Measurements from ENCODE around the gene RNU7-1.
A peak's percentile ranks its signal among the peaks of the same experiment; 100 is the strongest.

The RNU7-1 gene

DNA sequence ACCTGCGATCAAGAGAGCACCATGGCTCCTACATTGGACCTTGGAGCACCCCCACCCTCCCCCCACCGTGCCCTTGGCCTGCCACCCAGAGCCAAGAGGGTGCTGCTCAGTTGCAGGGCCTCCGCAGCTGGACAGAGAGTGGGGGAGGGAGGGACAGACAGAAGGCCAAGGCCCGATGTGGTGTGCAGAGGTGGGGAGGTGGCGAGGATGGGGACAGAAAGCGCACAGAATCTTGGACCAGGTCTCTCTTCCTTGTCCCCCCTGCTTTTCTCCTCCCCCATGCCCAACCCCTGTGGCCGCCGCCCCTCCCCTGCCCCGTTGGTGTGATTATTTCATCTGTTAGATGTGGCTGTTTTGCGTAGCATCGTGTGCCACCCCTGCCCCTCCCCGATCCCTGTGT lies 1.8 kb upstream of the RNU7-1 start:
- peak overlapping the region; percentile 96 for H3K27ac ChIP-seq
- TF ChIP-seq, protein P1, sequence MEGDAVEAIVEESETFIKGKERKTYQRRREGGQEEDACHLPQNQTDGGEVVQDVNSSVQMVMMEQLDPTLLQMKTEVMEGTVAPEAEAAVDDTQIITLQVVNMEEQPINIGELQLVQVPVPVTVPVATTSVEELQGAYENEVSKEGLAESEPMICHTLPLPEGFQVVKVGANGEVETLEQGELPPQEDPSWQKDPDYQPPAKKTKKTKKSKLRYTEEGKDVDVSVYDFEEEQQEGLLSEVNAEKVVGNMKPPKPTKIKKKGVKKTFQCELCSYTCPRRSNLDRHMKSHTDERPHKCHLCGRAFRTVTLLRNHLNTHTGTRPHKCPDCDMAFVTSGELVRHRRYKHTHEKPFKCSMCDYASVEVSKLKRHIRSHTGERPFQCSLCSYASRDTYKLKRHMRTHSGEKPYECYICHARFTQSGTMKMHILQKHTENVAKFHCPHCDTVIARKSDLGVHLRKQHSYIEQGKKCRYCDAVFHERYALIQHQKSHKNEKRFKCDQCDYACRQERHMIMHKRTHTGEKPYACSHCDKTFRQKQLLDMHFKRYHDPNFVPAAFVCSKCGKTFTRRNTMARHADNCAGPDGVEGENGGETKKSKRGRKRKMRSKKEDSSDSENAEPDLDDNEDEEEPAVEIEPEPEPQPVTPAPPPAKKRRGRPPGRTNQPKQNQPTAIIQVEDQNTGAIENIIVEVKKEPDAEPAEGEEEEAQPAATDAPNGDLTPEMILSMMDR (conservative IDR thresholded peaks at IDR 0.05): no peak

DNA sequence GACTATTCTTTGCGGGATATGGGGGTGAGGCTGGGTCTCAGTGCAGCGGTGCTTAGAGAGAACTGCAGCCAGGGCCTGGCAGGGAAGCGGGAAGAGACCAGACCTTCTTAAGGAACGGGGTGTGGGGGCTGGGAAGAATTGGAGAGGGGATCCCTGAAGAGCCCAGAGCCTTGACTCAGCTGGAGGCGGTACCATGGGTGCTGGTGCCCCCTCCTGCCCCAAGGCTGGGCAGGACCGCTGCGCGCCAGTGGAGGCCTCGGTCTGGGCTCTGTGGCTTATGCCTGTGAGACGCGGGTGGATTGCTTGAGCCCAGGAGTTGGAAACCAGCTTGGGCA lies 1.3 kb upstream of the RNU7-1 start:
- TF ChIP-seq, protein P1 (conservative IDR thresholded peaks at IDR 0.05): no peak
- H3K27ac ChIP-seq: peak overlapping the region; percentile 96

DNA sequence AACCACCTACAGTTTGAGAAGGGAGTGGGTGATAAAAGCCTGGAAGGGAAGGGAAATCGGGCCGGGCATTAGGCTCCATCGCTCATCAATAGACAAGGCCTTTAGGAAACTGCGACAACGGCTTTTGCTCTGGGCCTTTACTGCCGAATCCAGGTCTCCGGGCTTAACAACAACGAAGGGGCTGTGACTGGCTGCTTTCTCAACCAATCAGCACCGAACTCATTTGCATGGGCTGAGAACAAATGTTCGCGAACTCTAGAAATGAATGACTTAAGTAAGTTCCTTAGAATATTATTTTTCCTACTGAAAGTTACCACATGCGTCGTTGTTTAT lies 261 bp upstream of the RNU7-1 start:
- TF ChIP-seq, protein P1 (conservative IDR thresholded peaks at IDR 0.05): no peak

DNA sequence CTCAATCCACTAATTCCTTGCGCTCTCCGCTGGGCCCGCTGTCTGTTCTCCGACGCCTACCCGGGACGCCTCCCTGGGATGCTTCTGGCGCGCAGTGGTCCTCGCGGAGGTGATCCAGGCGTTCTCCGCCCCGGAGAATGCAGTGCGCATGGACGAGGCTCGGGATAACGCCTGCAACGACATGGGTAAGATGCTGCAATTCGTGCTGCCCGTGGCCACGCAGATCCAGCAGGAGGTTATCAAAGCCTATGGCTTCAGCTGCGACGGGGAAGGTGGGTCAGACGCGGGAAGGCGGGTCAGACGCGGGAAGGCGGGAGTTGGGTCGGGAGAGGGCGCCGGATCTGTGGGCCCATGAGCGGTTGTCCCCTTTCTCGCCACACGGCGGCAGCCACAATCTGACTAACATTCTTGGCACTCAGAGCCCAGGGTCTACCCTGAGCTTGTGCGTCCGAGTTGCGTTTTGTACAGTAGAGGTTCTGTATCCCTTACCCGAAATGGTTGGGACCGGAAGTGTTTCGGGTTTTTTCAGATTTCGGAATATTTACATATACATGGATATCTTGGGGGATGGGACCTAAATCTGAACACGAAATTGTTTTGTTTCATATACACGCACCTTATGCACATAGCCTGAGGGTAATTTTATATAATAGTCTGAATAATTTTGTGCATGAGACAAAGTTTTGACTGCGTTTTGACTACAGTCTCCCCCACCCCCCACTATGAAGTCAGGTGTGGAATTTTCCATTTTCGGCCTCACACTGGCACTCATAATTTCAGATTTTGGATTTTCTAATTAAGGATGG lies 968 bp downstream of the RNU7-1 start:
- H3K27ac ChIP-seq: peak overlapping the region; percentile 96
- TF ChIP-seq, protein P1 (conservative IDR thresholded peaks at IDR 0.05): peak; percentile 95

More for the DNA sequence above, 261 bp upstream of the RNU7-1 start:
- peak overlapping the region; percentile 96 for H3K27ac ChIP-seq

DNA sequence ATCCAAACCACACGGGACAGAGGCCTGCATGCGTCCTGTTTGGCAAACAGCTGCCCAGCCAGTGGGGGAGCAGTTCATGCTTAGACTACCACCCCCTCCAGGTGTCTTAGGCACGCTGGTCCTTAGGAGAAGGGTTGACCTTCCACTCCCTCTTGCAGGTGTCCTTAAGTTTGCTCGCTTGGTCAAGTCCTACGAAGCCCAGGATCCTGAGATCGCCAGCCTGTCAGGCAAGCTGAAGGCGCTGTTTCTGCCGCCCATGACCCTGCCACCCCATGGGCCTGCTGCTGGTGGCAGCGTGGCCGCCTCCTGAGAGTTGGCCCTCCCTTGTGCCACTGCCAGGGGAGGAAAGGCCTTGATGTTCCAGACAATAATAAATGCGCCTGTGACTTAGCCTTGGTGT lies 2.0 kb downstream of the RNU7-1 start:
- peak overlapping the region; percentile 96 for H3K27ac ChIP-seq
- TF ChIP-seq, protein P1 (conservative IDR thresholded peaks at IDR 0.05): no peak

DNA sequence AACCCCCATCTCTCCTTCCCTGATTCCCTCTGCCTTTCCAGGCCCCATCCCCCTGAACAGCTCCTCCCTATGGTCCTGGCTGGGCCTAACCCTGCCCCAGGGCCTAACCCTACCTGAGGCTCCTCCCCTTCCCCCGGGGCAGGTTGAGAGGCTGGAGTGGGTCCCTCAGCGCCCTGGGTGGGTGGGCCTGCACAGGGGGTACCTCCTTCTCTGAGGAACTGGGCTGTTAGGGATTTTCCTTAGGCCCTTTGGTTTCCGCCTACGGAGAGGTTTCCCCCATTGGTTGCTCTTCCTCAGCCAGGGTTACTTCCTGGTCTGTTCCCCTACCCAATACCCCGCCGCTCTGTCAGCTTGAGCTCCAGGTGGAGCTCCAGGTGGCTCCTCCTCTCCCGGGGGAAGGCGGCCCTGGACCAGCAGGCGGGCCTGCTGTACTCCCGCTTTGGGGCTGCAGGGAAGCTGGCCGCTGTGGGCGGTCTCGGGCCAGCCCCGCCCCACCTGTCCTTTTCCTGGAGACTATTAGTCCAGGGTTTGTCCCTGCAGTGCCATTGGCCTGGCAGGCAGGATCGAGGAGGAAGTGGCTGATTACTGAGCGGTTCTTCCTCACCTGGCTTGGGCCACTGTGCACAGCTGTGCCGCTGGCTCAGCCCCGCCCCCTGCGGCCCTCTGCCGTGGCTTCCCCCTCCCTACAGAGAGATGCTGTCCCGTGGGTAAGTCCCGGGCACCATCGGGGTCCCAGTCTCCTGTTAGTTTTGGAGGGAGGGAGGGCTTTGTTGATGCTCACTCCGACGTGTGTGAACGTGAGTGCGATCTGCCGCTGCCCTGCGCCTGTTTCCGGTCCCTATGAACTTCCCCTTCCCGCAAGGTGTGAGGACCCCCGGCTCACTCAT lies 2.7 kb downstream of the RNU7-1 start:
- H3K27ac ChIP-seq: peak overlapping the region; percentile 96
- TF ChIP-seq, protein P1 (conservative IDR thresholded peaks at IDR 0.05): no peak

DNA sequence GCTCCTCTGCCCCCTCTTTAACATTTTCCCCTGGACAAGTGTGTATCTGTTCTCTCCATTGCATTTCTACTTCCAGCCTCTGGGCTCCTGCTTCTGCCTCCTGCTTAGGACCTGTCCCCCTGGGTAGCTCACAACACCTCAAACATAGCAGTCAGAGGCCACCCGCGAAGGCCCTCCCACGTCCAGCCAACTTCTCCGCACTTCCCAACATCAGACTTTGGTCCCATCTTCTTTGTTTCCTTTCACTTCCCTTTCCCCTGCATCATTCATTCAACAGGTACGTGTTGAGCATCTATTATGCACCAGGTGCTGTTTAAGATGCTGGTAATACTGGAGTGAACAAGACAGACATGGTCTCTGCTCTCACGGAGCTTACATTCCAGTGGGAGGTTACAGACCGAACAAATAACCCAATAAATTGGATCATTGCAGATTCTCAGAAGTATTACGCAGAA lies 3.3 kb downstream of the RNU7-1 start:
- peak overlapping the region; percentile 96 for H3K27ac ChIP-seq
- TF ChIP-seq, protein P1 (conservative IDR thresholded peaks at IDR 0.05): no peak
